Upper lobe of left lung (tissue), 4 donors: ENCODE results near the gene KLHDC2.

ENCODE experiments used
- CTCF ChIP-seq, 6 experiments: fragments of 450-650 bp in 4 of 6; fragments of 200-600 bp in 2 of 6; sonication (generic) in 2 of 6; IDR thresholded peaks; one replicate each; pipeline ENCODE4 v1.5.1; 2016 to 2019; ENCODE audit warnings: antibody characterized with exemption in 6 of 6
- EP300 ChIP-seq, 4 donors: sonication (generic); formaldehyde crosslinking; IDR thresholded peaks; one replicate each; pipeline ENCODE4 v1.5.1; 2017; ENCODE audit warnings: antibody characterized with exemption in 4 of 4, control low read depth in 2 of 4

GRCh38 chr14:49816844-49817243 is 48.9 kb downstream of the KLHDC2 start:
- no peak for TF ChIP-seq EP300 (IDR thresholded peaks at IDR 0.05)
- TF ChIP-seq CTCF (IDR thresholded peaks at IDR 0.05), result no peak
